Measurements from ENCODE around the gene CAPZA2. TPM values are rescaled to one million over a fixed set of nuclear protein-coding genes. Genes with fewer than 3 reads are reported as not detected.

CAPZA2 gene
- total and polyA plus RNA-seq, 9 of the 15 experiments (the other 6 are each of a cell fraction or from before 2014, with no cell fraction given): 67.0 to 524 (median 176) TPM

DNA sequence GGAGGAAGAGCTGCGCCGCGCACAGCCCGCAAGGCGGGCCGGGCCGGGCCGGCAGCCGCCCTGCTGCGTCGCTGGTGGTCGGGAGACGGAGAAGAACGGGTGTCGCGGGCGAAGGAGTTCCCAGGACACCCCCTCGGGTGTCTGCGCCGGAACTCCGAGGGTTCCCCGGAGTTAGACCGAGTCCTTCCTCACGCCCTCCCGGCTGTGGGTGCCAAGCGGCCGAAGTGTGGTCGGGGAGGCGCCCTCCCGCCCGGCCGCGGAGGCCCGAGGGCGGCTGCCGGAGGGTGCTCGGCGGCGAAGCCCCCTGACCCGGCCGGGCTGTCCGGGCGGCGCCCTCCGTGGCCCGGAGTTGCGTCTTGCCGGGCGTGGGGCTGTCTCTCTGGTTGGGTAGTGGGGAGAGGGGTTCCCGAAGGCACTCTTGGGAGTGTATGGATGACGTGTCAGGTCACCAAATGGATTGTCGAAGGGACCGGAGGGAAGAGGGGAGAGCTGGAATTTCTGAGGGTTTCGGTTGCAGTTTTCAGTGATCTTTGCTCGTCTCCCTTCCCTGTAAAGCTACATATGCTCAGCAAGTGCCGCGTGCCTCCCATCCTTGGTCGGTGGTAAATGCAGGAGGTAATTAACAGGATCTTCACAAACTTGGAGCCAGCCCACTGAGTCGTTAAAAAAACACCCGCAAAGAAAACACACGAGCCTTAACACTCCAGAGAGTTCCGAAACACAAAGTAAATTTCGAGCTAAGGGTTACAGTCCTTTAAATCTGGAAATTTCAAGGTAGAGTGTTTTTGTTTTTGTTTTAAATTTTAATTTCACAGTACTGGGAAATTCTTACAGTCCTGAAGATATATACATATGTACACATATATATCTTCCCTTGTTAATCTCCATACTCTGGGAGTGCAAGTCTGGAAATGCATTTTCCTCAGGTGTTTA lies 91.8 kb downstream of the CAPZA2 start (continued):
- TF ChIP-seq, protein P1, sequence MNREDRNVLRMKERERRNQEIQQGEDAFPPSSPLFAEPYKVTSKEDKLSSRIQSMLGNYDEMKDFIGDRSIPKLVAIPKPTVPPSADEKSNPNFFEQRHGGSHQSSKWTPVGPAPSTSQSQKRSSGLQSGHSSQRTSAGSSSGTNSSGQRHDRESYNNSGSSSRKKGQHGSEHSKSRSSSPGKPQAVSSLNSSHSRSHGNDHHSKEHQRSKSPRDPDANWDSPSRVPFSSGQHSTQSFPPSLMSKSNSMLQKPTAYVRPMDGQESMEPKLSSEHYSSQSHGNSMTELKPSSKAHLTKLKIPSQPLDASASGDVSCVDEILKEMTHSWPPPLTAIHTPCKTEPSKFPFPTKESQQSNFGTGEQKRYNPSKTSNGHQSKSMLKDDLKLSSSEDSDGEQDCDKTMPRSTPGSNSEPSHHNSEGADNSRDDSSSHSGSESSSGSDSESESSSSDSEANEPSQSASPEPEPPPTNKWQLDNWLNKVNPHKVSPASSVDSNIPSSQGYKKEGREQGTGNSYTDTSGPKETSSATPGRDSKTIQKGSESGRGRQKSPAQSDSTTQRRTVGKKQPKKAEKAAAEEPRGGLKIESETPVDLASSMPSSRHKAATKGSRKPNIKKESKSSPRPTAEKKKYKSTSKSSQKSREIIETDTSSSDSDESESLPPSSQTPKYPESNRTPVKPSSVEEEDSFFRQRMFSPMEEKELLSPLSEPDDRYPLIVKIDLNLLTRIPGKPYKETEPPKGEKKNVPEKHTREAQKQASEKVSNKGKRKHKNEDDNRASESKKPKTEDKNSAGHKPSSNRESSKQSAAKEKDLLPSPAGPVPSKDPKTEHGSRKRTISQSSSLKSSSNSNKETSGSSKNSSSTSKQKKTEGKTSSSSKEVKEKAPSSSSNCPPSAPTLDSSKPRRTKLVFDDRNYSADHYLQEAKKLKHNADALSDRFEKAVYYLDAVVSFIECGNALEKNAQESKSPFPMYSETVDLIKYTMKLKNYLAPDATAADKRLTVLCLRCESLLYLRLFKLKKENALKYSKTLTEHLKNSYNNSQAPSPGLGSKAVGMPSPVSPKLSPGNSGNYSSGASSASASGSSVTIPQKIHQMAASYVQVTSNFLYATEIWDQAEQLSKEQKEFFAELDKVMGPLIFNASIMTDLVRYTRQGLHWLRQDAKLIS (CRISPR knock-in tag; IDR thresholded peaks at IDR 0.05): peak; percentile 53; the same call in 1 of the 2 replicates
- TF ChIP-seq ZNF133 (CRISPR knock-in tag; IDR thresholded peaks at IDR 0.05) (no peak), HCFC1 (IDR thresholded peaks at IDR 0.05; ENCODE audit: low read depth, low read length) (peak; percentile 72), ZNF589 (CRISPR knock-in tag; IDR thresholded peaks at IDR 0.05; ENCODE audit: low read depth) (peak; percentile 90; the same call in 1 of the 2 replicates), DDX20 (tag; IDR thresholded peaks at IDR 0.05; ENCODE audit: low read depth) (no peak), PML (IDR thresholded peaks at IDR 0.05; ENCODE audit: low read length) (peak; percentile 59; the same call in 1 of the 2 replicates), MCM2 (IDR thresholded peaks at IDR 0.05; ENCODE audit: low read depth) (no peak), CBX3 (IDR thresholded peaks at IDR 0.05; ENCODE audit: borderline replicate concordance in 1 of 2, low read length in 2 of 2) (0 out of 3 replicates have a peak, but pooled peaks of 1 of the 2 experiments have one; percentile 53), SIN3A (IDR thresholded peaks at IDR 0.05; ENCODE audit: borderline replicate concordance in 2 of 2, control insufficient read depth in 1 of 2, low read depth in 2 of 2, low read length in 2 of 2) (no peak; a peak in 2 of 4 replicates), NRF1 (conservative IDR thresholded peaks at IDR 0.05 in 1 of 2, IDR thresholded peaks at IDR 0.05 in 1 of 2) (peak in 1 of 2 experiments; percentile 37; a peak in 3 of 4 replicates), BRD9 (IDR thresholded peaks at IDR 0.05; ENCODE audit: low read depth, partially characterized antibody) (peak; percentile 60), ZBTB7A (IDR thresholded peaks at IDR 0.05; ENCODE audit: borderline replicate concordance, control insufficient read depth, low read depth, low read length) (peak; percentile 83), TCF3 (CRISPR knock-in tag; IDR thresholded peaks at IDR 0.05) (no peak; the same call in 1 of the 2 replicates), ERF (CRISPR knock-in tag; IDR thresholded peaks at IDR 0.05) (no peak), CHAMP1 (IDR thresholded peaks at IDR 0.05) (no peak), SOX6 (IDR thresholded peaks at IDR 0.05) (peak; percentile 34; the same call in 1 of the 2 replicates), BRCA1 (IDR thresholded peaks at IDR 0.05) (no peak), BRCA1 (CRISPR knock-in tag; IDR thresholded peaks at IDR 0.05) (no peak), ZNF23 (CRISPR knock-in tag; IDR thresholded peaks at IDR 0.05) (no peak)
- TF ChIP-seq, protein P2, sequence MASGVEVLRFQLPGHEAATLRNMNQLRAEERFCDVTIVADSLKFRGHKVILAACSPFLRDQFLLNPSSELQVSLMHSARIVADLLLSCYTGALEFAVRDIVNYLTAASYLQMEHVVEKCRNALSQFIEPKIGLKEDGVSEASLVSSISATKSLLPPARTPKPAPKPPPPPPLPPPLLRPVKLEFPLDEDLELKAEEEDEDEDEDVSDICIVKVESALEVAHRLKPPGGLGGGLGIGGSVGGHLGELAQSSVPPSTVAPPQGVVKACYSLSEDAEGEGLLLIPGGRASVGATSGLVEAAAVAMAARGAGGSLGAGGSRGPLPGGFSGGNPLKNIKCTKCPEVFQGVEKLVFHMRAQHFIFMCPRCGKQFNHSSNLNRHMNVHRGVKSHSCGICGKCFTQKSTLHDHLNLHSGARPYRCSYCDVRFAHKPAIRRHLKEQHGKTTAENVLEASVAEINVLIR (CRISPR knock-in tag; IDR thresholded peaks at IDR 0.05): peak; percentile 86

Measured in K562 (cell line).